Activated T-helper 17 cell treated with anti-CD3 and anti-CD28 coated beads, Interleukin-2, amount 50 U/mL, for 72 hours (primary cell): ENCODE measurements around the gene IGSF10. TPM values are rescaled to one million over a fixed set of nuclear protein-coding genes. Genes with fewer than 3 reads are reported as not detected.

ENCODE experiments used
- ATAC-seq: fragments of 150-1000 bp; cut with Tn5 transposase; replicated peaks from 2 replicates; pipeline ENCODE4 v1.10.0; 2021; ENCODE audit warnings: mild to moderate bottlenecking, moderate library complexity
- H3K27ac Mint-ChIP-seq: one replicate; pipeline ENCODE4 v1.8.0; 2022; ENCODE audit warnings: mixed read lengths
- H3K27me3 Mint-ChIP-seq: one replicate; pipeline ENCODE4 v1.8.0; 2022; ENCODE audit warnings: mixed read lengths
- H3K36me3 Mint-ChIP-seq: one replicate; pipeline ENCODE4 v1.8.0; 2022; ENCODE audit warnings: low read depth, mild to moderate bottlenecking, mixed read lengths
- H3K4me1 Mint-ChIP-seq: one replicate; pipeline ENCODE4 v1.8.0; 2022; ENCODE audit warnings: mixed read lengths
- H3K4me3 Mint-ChIP-seq: one replicate; pipeline ENCODE4 v1.8.0; 2022; ENCODE audit warnings: mild to moderate bottlenecking, mixed read lengths
- H3K9me3 Mint-ChIP-seq: one replicate; pipeline ENCODE4 v1.8.0; 2022; ENCODE audit warnings: mixed read lengths
- total RNA-seq, 2 donors: library from RNA; stranded (reverse); gene quantifications; one replicate each; pipeline ENCODE4 v1.2.3, GENCODE V29; 2022

IGSF10 gene
- total RNA-seq, 2 donors from 2014 or later, result 0.03 TPM; not detected in 1

DNA sequence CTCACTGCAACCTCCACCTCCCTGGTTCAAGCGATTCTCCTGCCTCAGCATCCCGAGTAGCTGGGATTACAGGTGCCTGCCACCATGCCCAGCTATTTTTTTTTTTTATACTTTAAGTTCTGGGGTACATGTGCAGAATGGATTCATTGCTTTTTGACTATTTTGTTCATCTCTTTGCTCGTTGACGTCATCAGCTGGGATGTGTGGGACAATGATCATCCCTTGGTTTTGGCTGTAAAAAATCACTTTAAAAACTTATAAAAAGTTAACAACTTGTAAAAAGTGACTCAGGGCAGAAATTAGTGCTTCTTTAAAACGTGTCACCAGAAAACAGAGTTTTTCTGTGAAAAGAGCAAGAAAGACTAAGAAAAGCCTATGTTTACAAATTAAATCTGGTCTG is 37.8 kb downstream of the IGSF10 start:
- ATAC-seq, result no peak
- H3K9me3 Mint-ChIP-seq, result no peaks in the 10 kb centered on the region
- H3K4me3 Mint-ChIP-seq, result no peak overlapping the region
- no peaks in the 10 kb centered on the region for H3K4me1 Mint-ChIP-seq
- no peak overlapping the region for H3K27ac Mint-ChIP-seq
- no peaks in the 10 kb centered on the region for H3K36me3 Mint-ChIP-seq
- peaks cover 6% of the 10 kb centered on the region for H3K27me3 Mint-ChIP-seq

DNA sequence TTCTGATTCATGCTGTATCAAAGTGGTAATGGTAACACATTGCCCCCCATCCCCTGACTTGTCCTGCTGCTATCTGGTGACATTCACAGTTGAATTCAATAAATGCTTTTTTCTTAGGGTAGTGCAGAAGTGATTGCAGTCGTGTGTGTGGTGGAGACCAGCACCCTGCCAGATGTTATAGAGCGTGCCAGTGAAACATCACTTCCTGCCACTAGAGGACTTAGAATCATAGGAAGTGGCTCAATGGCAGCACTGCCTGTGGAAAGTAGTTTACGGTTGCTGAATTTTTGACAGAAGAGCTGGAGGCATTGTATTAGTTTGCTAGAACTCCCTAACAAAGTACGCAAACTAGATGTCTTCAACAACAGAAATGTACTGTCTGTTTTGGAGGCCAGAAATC is 38.9 kb downstream of the IGSF10 start:
- H3K27ac Mint-ChIP-seq, result no peak overlapping the region
- no peaks in the 10 kb centered on the region for H3K9me3 Mint-ChIP-seq
- no peaks in the 10 kb centered on the region for H3K36me3 Mint-ChIP-seq
- no peak overlapping the region for H3K4me3 Mint-ChIP-seq
- ATAC-seq, result no peak
- H3K27me3 Mint-ChIP-seq, result peaks cover 6% of the 10 kb centered on the region
- no peaks in the 10 kb centered on the region for H3K4me1 Mint-ChIP-seq

DNA sequence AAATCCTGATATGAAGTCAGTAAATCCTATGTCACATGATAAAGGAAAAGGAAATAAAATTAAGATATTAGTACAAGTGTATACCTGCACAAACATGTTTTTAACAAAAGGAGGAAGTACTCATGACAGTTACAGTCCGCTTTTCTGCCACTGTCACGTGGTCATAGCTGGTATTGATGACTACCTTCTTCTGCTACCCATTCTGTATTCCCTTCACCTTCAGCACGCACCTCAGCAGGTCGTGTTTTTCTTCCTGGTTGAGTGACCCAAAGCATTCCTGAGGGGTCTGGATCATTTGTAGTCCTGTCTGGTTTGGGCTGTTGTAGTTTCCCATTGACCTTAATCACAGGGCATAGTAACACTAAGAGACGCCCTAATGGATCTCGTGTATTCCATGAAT is 41.1 kb downstream of the IGSF10 start:
- Mint-ChIP-seq H3K4me3 (no peak overlapping the region), H3K9me3 (no peaks in the 10 kb centered on the region), H3K27ac (no peak overlapping the region), H3K4me1 (no peaks in the 10 kb centered on the region), H3K27me3 (peaks cover 3% of the 10 kb centered on the region), H3K36me3 (no peaks in the 10 kb centered on the region)
- ATAC-seq, result no peak

DNA sequence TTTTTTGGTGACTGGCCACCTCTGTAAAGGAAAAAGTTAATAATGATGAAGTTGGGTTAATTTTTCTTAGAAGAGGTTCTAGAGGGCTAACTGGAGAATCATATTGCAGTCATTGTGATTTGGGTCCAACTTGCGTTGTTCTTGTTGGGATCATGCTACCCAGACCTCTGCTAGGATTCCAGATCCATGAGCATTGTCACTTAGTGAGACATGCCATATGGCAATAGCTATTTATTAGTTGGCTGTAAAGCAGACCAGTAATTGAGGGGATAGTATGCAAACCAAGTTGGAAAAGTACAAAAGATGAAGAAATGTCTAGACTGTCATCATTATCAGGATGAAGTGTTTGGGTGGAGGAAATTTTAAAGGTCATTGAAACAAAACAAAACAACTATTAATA is 45.6 kb downstream of the IGSF10 start:
- H3K27ac Mint-ChIP-seq, result no peak overlapping the region
- ATAC-seq, result no peak
- no peak overlapping the region for H3K4me3 Mint-ChIP-seq
- H3K9me3 Mint-ChIP-seq, result no peaks in the 10 kb centered on the region
- H3K36me3 Mint-ChIP-seq, result no peaks in the 10 kb centered on the region
- no peaks in the 10 kb centered on the region for H3K4me1 Mint-ChIP-seq
- H3K27me3 Mint-ChIP-seq, result no peaks in the 10 kb centered on the region

DNA sequence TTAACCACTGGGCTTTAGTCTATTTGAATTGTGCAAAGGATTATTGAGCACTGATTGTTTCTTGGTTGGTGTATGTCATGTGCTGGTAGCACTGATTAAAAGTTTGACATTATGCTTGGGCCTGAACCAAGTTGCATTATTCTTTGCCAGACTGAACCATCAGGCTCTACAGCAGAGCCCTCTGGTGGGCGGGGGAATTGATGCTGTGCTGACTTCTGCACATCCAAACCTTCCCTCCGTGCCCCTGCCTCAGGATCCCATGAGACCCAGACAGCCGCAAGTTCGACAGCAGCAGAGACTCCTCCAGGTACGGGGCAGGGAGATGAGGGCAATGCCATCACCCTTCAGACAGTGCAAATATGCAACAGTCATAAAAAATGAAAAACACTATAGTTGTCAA is 47.9 kb downstream of the IGSF10 start:
- ATAC-seq, result no peak
- H3K27ac Mint-ChIP-seq, result no peak overlapping the region
- H3K4me1 Mint-ChIP-seq, result no peaks in the 10 kb centered on the region
- H3K36me3 Mint-ChIP-seq, result no peaks in the 10 kb centered on the region
- H3K4me3 Mint-ChIP-seq, result no peak overlapping the region
- no peaks in the 10 kb centered on the region for H3K27me3 Mint-ChIP-seq
- H3K9me3 Mint-ChIP-seq, result no peaks in the 10 kb centered on the region

Other genes starting within 250 kb of the IGSF10 start
- 1 to 10 TPM in 1 of 2 donors, under 1 TPM in 1; 0.90 to 1.3 TPM for gene P2RY14, start 182.5 kb downstream of the IGSF10 start, total RNA-seq
- 1 to 10 TPM; 3.2 to 5.0 TPM for gene GPR87, start 144.2 kb downstream of the IGSF10 start, total RNA-seq
- not detected for gene P2RY13, start 131.5 kb downstream of the IGSF10 start, total RNA-seq
- gene P2RY12, start 76.3 kb downstream of the IGSF10 start, total RNA-seq, result not detected